Activated CD8-positive, alpha-beta memory T cell treated with anti-CD3 and anti-CD28 coated beads for 36 hours (primary cell): Measurements from ENCODE around the gene RUSC1. TPM values are rescaled to one million over a fixed set of nuclear protein-coding genes. Genes with fewer than 3 reads are reported as not detected.
"Not testable (repeated sequence)": the region's sequence is repeated elsewhere in the genome, so short reads cannot be mapped to it uniquely, and the experiment has no call there.

ENCODE experiments used
- CTCF ChIA-PET: fragments of 350-600 bp; sonication (Branson Sonifier 250); formaldehyde crosslinking; loops from one replicate; lab custom pipeline; 2021; ENCODE audit warnings: antibody characterized with exemption; lab: Charles Lee
- POLR2A ChIA-PET: fragments of 350-600 bp; sonication (Branson Sonifier 250); formaldehyde crosslinking; loops from one replicate; lab custom pipeline; 2021; ENCODE audit warnings: antibody characterized with exemption; lab: Charles Lee
- total RNA-seq, 2 experiments: library from RNA; stranded (reverse); gene quantifications; one replicate each; pipeline ENCODE4 v1.2.3, GENCODE V29; 2021

The RUSC1 gene
- total RNA-seq, 2 experiments from 2014 or later = 27.9 to 30.0 TPM

- CTCF ChIA-PET = interaction anchor here (0.9 kb wide), 1 partner anchor 40 kb away, joined by 5 read pairs; no protein-coding TSS in a partner anchor
- POLR2A ChIA-PET = not testable (repeated sequence)
These were observed 29.7 kb upstream of the RUSC1 start for GRCh38 chr1:155291006-155291405.

- POLR2A ChIA-PET = no interaction called here
These were observed 27.5 kb upstream of the RUSC1 start for GRCh38 chr1:155293086-155293749.

DNA sequence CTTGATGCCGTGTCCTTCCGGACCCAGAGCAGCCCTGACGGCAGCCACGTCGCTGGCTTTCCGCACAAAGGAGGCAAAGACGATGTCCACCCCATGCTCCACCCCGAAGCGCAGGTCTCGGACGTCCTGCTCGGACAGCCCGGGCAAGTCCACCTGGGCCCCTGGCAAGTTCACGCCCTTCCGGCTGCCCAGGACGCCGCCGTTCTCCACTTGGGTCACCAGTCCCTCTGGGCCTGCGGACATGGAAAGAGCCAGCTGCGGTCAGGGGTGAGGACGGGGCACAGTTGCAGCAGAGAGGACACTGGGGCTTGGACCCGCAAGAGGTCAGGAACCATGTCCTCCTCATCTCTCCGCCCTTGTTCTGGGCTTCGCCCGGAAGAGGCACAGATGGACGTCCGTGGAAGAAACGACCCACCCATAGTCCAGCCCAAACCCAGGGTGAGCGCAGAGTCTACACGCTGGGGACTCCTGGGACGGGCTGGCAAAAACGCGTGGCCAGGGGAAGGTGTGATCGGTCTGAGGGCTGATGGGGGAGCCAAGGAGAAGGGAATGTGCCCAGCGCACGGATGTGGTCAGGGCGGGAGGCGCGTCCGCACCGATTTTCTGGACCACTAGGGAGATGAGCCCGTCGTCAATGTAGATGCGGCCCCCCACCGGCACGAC lies 26.0 kb upstream of the RUSC1 start:
- POLR2A ChIA-PET = no interaction called here
- CTCF ChIA-PET = interaction anchor here (1.6 kb wide), 1 partner anchor 44 kb away, joined by 4 read pairs; no protein-coding TSS in a partner anchor

More at GRCh38 chr1:155293086-155293749, 27.5 kb upstream of the RUSC1 start:
- CTCF ChIA-PET = no interaction called here

DNA sequence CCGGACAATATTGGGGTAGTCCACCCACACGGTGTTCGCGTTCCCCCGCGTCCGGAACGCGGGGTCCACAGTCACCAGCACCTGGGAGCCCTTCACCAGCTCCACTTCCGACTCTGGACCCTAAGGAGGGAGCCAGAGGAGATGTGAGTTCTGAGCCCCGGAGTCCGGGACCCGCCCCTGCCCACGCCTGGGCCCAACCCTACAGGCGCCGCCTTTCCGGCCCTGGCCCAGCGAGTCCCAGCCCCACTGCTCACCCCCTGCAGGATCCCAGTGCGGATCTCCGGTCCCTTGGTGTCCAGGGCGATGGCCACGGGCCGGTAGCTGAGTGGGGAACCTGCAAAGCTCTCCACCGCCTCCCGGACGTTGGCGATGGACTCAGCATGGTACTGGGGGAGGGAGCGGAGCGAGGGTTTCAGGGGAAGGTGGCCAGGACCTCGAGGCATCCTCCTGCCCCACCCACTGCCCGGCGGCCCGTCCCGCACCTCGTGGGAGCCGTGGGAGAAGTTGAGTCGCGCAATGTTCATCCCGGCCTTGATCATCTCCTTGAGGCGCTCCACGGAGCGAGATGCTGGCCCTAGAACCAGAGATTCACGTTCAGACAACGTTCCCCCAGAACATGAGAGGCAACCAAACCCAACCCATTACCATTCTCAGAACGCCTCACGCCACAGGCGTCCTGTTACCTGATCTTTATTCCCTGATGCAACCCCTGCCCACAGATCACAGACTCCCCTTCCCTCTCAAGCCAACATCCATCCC lies 25.3 kb upstream of the RUSC1 start:
- POLR2A ChIA-PET = no interaction called here

DNA sequence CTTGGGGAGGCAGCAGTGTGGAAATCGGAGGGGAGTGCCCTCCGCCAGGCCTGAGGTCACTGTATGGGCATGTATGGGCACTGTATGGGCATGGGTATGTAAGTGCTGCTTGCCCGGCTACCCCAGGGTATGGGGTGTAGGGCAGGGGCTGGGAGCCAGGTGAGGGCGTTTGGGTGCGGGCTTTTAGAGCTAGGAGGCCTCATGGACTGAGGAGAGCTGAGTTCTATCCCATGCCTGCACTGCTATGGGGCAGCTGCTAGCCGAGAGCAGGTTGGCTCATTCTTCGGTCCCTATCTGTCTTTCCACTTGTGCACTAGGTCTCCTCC lies 24.8 kb upstream of the RUSC1 start:
- ChIA-PET POLR2A (no interaction called here), CTCF (interaction anchor here (1.6 kb wide), 1 partner anchor 45 kb away, joined by 4 read pairs; no protein-coding TSS in a partner anchor)

More for the DNA sequence above, 25.3 kb upstream of the RUSC1 start:
- CTCF ChIA-PET = interaction anchor here (1.6 kb wide), 1 partner anchor 45 kb away, joined by 4 read pairs; no protein-coding TSS in a partner anchor

DNA sequence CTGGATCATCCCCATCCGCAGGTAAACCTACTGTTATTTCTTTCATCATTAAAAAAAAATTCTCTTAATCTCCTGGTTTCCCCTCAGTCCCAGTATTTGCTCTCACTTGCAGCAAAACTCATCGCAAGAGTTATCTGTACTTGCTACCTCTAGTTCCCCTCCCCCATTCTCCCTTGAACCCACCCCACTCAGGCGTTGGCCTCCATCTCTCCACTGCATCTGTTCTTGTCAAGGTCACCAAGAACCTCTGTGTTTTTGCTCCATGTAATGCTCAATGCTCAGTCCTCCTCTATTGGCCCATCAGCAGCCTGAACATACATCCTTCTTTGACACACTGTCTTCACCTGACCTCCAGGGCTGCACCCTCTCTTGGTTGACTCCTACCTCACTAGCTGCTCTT lies 24.0 kb upstream of the RUSC1 start:
- ChIA-PET POLR2A (no interaction called here), CTCF (interaction anchor here (1.5 kb wide), 1 partner anchor 46 kb away, joined by 5 read pairs; no protein-coding TSS in a partner anchor)

DNA sequence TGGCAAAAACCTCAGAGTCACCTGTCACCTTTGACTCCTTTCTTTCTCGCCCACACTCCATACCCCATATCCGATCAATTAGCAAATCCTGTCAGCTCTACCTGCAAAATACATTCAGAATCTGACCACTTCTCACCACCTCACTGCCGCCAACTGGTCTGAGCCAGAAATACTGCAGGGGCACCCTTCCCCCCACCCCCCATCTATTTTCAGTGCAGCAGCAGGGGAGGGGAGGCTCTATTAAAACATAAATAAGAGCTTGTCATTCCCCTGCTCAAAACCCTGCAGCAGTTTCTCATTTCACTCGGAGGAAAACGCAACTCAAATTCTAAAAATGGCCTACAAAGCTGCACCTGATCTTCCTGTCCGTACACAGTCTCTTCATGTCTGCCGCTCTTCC lies 23.3 kb upstream of the RUSC1 start:
- ChIA-PET POLR2A (no interaction called here), CTCF (interaction anchor here (1.5 kb wide), 1 partner anchor 47 kb away, joined by 5 read pairs; no protein-coding TSS in a partner anchor)

- POLR2A ChIA-PET = interaction anchor here (0.6 kb wide), 1 partner anchor 122 kb away, joined by 3 read pairs; no protein-coding TSS in a partner anchor
- CTCF ChIA-PET = interaction anchor here (0.7 to 2.2 kb wide), 4 partner anchors 23 to 604 kb away, joined by 4 to 5 read pairs (median 5); no protein-coding TSS in a partner anchor
These were observed 20.7 kb upstream of the RUSC1 start for GRCh38 chr1:155300024-155300423.

DNA sequence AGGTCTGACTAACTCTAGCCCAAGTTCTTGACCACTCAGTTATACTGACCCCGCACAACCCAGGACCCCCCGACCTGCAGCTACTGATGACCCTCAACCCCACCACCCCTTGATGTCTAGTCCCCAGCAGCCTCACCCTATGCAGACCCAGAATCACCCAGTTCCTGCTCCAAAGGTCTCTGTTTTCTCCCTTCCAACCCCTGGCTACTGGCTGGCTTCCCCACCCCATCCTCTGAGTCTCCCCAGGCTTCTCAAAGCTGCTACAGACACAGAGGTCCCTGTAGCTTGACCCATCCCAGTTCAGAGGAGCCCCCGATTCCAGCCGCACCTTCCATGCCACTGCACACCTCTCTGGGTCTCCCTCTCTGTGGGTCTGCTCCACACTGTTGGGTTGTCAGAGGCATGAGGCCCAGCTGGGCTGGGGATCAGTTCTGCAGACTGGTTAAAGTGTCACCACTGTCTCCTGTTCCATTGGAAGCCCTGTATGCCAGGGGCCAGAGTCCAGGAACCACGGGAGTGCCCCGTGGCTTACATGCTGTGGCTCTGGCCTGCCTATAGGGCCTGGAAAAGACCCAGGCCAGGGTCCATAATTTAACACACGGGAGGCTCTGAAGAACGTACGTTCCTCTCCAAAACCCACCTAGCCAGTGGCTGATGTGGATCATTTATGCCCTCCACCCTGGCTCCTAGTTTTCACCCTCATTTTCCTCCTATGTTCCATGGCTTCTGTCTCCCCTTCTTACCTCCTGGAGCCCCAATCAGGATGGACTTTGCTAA lies 20.0 kb upstream of the RUSC1 start:
- ChIA-PET POLR2A (interaction anchor here (1.0 kb wide), 1 partner anchor 9 kb away, joined by 3 read pairs; no protein-coding TSS in a partner anchor), CTCF (interaction anchor here (1.7 to 2.2 kb wide), 2 partner anchors 23 to 50 kb away, joined by 5 read pairs; no protein-coding TSS in a partner anchor)

- ChIA-PET POLR2A (interaction anchor here (1.0 kb wide), 1 partner anchor 9 kb away, joined by 3 read pairs; no protein-coding TSS in a partner anchor), CTCF (interaction anchor here (1.1 to 2.2 kb wide), 3 partner anchors 22 to 51 kb away, joined by 3 to 5 read pairs (median 5); no protein-coding TSS in a partner anchor)
These were observed 19.3 kb upstream of the RUSC1 start, which contains the start of gene PKLR for GRCh38 chr1:155301342-155301841. Gene PKLR, minus strand, starts transcription at chr1:155301438. Its CDS starts 43 bp downstream, at chr1:155301395.

- POLR2A ChIA-PET = no interaction called here
- CTCF ChIA-PET = interaction anchor here (1.1 to 1.9 kb wide), 3 partner anchors 17 to 98 kb away, joined by 3 to 5 read pairs (median 4); no protein-coding TSS in a partner anchor
These were observed 16.1 kb upstream of the RUSC1 start for GRCh38 chr1:155304558-155305063.

DNA sequence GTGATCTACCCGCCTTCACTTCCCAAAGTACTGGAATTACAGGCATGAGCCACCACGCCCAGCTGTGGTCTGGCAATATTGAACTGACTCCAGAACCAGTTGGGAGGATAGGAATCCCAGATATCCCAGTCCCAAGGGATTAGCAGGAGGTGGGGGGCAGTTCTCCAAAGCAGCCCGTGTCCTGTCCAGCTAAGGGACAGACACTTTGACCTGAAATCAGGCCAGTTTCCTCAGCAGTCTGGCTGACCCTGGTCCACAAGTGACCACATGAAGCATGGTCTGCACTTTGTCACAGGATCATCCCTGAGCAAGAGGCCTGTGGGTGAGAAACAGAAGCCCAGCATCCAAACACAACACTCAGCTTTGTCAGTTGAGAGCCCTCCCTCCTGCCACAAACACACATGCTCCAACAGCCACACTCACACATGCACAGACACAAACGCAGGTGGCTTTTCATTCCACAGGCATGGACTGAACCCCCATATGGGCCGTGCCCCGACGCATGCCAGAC lies 14.8 kb upstream of the RUSC1 start:
- ChIA-PET POLR2A (no interaction called here), CTCF (interaction anchor here (1.6 to 1.9 kb wide), 2 partner anchors 16 to 99 kb away, joined by 3 to 4 read pairs; no protein-coding TSS in a partner anchor)

DNA sequence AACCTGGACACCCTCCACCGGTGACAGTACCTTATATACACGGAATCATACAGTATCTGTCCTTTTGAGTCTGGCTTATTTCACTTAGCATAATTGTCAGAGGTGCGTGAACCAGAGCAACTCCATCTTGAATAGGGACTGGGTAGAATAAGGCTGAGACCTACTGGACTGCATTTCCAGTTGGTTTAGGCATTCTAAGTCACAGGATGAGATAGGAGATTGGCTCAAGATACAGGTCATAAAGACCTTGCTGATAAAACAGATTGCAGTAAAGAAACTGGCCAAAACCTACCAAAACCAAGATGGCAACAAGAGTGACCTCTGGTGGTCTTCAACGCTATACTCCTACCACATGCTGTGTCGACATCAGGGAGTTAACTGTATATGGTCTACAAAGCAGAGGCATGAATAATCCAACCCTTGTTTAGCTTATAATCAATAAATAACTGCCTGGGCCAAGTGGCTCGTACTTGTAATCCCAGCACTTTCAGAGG lies 13.4 kb upstream of the RUSC1 start:
- ChIA-PET CTCF (interaction anchor here (0.7 to 2.4 kb wide), 7 partner anchors 17 to 100 kb away, joined by 3 to 24 read pairs (median 3); no protein-coding TSS in a partner anchor), POLR2A (interaction anchor here (0.7 to 1.8 kb wide), 4 partner anchors 13 to 267 kb away, joined by 3 to 6 read pairs (median 4); partner anchors contain the start of gene RUSC1)

DNA sequence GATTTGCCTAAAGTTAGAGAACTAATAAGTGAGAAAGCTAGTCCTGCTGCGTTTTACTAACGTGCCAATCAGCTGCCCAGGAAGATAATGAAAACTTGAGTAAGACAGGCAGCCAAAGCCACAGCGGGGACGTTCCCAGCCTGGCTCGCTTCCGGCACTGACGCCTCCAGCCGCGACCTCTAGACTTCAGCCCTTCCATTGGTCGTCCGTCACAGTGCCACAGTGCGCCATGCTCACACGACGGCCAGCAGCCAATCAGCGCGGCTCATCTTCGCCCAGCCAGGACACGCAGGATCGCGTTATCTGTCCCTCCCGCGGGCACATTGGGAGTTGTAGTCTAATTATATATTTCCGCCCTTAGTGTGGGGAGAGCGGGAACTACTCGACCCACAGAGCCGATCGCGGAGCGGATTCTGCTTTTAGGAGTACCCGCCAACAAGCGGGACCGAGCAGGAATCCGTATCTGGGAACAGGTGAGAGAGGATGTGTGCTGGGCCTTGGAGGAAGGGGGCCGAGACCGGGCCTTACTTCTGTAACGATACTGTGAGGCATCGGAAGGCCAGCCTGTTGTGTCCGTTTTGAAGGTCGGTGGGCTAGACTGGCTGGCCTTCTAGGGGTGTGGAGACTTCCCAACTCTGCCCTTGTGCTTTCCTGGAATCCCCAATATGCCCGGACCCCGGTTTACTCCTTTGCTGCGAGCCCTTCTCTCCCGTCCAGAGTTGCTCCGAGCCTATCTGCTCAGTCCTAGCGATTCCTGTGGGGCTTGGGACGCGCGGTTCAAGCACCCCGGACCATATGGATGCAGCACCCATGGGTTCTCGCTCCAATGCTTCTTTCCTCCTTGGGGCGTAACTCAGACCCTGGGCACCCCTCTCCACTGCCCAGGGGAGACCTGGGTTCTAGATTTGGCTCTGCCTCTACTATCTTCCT lies 11.9 kb upstream of the RUSC1 start, which contains the start of gene FDPS:
Gene FDPS (plus strand): TSS at position 374 of the 930 bp plus-strand sequence. CDS start 924 bp downstream, outside the sequence.
- ChIA-PET CTCF (interaction anchor here (0.7 to 2.4 kb wide), 5 partner anchors 29 to 64 kb away, joined by 3 to 24 read pairs (median 3); no protein-coding TSS in a partner anchor), POLR2A (interaction anchor here (0.6 to 1.8 kb wide), 5 partner anchors 14 to 254 kb away, joined by 3 to 6 read pairs (median 4); partner anchors contain the start of genes ASH1L and CLK2)

- ChIA-PET CTCF (interaction anchor here (0.6 to 1.6 kb wide), 2 partner anchors 36 to 59 kb away, joined by 3 to 6 read pairs; no protein-coding TSS in a partner anchor), POLR2A (interaction anchor here (0.9 to 1.3 kb wide), 2 partner anchors 8 to 11 kb away, joined by 3 to 4 read pairs; partner anchors contain the start of genes PKLR and RUSC1)
These were observed 11.2 kb upstream of the RUSC1 start for GRCh38 chr1:155309423-155310021.
